MCF 10A (cell line): ENCODE measurements around the gene CEPT1. TPM values are rescaled to one million over a fixed set of nuclear protein-coding genes. Genes with fewer than 3 reads are reported as not detected.
A peak's percentile ranks its signal among the peaks of the same experiment; 100 is the strongest.

Source experiments
- BruUV-seq: library from RNA; stranded (reverse); fragments of 400-500 nt; replicated peaks from 2 replicates; lab custom pipeline; 2021; lab: Mats Ljungman, UMichigan
- CTCF ChIA-PET: fragments of 300-600 bp; sonication (Branson Sonifier 250); formaldehyde crosslinking; extraction: SDS; loops from one replicate; lab custom pipeline; 2021; ENCODE audit warnings: antibody characterized with exemption, inconsistent platforms; lab: Yijun Ruan, JAX
- POLR2A ChIA-PET: fragments of 300-600, 350-650 bp; sonication (Branson Sonifier 250); formaldehyde crosslinking; extraction: SDS; loops from one replicate; lab custom pipeline; 2020; ENCODE audit warnings: antibody characterized with exemption, inconsistent platforms; lab: Yijun Ruan, JAX
- DNase-seq: peaks from one replicate; pipeline ENCODE4 v3.0.0-alpha.2; 2018; ENCODE audit not compliant: unreplicated experiment
- H3K27ac Mint-ChIP-seq: one replicate; pipeline ENCODE4 v1.8.0; 2022; ENCODE audit warnings: mild to moderate bottlenecking, low read depth, mixed read lengths; ENCODE audit not compliant: unreplicated experiment
- H3K27me3 Mint-ChIP-seq: one replicate; pipeline ENCODE4 v1.8.0; 2022; ENCODE audit warnings: mixed read lengths; ENCODE audit not compliant: insufficient read depth, unreplicated experiment
- H3K36me3 Mint-ChIP-seq: one replicate; pipeline ENCODE4 v1.8.0; 2022; ENCODE audit warnings: mild to moderate bottlenecking, moderate library complexity, mixed read lengths; ENCODE audit not compliant: insufficient read depth, unreplicated experiment
- H3K4me1 Mint-ChIP-seq: one replicate; pipeline ENCODE4 v1.8.0; 2022; ENCODE audit warnings: mixed read lengths; ENCODE audit not compliant: insufficient read depth, unreplicated experiment
- H3K4me3 Mint-ChIP-seq: one replicate; pipeline ENCODE4 v1.8.0; 2022; ENCODE audit warnings: mild to moderate bottlenecking, moderate library complexity, mixed read lengths; ENCODE audit not compliant: unreplicated experiment
- H3K9me3 Mint-ChIP-seq: one replicate; pipeline ENCODE4 v1.8.0; 2022; ENCODE audit warnings: mixed read lengths; ENCODE audit not compliant: unreplicated experiment
- intact Hi-C: fragments of 100-400 bp; cut with micrococcal nuclease; formaldehyde crosslinking; loops from 2 replicates; pipeline ENCODE4 v1.14.1; 2022
- total RNA-seq: library from RNA; stranded (reverse); gene quantifications from 2 replicates; pipeline ENCODE4 v1.2.3, GENCODE V29; 2022
- TF ChIP-seq, protein P1 (sequence below): fragments of 200-600 bp; IDR thresholded peaks from one replicate; pipeline ENCODE4 v1.8.0; 2022; ENCODE audit warnings: antibody characterized with exemption, mild to moderate bottlenecking; ENCODE audit not compliant: unreplicated experiment

The CEPT1 gene
- total RNA-seq, 1 experiment from 2014 or later: 45.0 TPM

GRCh38 chr1:111203681-111204200 lies 63.7 kb downstream of the CEPT1 start:
- H3K4me3 Mint-ChIP-seq: peak overlapping the region; percentile 63
- BruUV-seq: no TSS peak
- CTCF ChIA-PET: interaction anchor here (1.2 kb wide), 1 partner anchor 19 kb away, joined by 3 read pairs; no protein-coding TSS in a partner anchor
- H3K27ac Mint-ChIP-seq: peak overlapping the region; percentile 67
- peak; percentile 31 for DNase-seq
- H3K9me3 Mint-ChIP-seq: no peaks in the 10 kb centered on the region
- no peaks in the 10 kb centered on the region for H3K36me3 Mint-ChIP-seq
- intact Hi-C loops: no loop called here
- H3K4me1 Mint-ChIP-seq: peaks cover 14% of the 10 kb centered on the region
- TF ChIP-seq, protein P1, sequence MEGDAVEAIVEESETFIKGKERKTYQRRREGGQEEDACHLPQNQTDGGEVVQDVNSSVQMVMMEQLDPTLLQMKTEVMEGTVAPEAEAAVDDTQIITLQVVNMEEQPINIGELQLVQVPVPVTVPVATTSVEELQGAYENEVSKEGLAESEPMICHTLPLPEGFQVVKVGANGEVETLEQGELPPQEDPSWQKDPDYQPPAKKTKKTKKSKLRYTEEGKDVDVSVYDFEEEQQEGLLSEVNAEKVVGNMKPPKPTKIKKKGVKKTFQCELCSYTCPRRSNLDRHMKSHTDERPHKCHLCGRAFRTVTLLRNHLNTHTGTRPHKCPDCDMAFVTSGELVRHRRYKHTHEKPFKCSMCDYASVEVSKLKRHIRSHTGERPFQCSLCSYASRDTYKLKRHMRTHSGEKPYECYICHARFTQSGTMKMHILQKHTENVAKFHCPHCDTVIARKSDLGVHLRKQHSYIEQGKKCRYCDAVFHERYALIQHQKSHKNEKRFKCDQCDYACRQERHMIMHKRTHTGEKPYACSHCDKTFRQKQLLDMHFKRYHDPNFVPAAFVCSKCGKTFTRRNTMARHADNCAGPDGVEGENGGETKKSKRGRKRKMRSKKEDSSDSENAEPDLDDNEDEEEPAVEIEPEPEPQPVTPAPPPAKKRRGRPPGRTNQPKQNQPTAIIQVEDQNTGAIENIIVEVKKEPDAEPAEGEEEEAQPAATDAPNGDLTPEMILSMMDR: no peak
- POLR2A ChIA-PET: interaction anchor here (1.2 kb wide), 1 partner anchor 64 kb away, joined by 3 read pairs; the partner anchor contains the start of genes CEPT1 and DRAM2
- H3K27me3 Mint-ChIP-seq: peaks cover 9% of the 10 kb centered on the region

DNA sequence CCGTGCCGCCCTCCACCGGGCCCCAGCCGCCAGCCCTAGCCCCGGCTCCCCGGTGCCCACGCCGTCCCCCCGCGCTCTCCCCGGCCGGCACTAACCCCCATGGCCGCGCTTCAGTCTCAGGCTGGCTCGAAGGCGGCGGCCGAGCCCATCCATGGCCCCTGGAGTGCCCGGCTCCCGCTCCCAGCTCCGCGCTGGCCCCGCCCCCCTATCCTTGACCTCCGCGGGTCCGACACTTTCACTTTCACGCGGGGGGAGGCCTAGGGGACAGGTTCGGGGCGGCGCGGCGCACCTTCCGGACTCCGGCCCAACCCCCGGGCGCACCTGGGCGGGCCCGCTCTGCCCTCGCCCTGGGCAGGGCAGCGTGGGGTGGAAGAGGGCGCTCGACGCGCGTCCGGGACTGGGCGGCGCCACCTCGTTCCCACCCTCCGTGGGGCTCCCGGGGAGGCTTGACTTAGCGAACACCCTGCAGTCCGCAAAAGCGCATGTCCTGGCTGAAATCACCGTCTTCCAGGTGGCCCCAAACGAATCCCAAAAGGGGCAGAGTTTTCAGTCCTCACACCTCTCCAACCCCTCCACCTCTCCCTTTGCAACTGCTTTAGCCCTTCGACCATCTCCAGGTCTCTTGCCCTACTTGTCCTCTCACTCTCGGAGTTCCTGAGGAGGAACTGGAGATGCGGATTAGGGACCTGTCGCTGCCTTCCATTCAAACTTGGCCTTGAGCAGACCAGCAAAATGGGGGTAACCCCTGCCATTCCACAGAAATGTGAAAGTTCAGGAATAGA lies 64.4 kb downstream of the CEPT1 start:
- ChIA-PET POLR2A (interaction anchor here (1.2 kb wide), 1 partner anchor 65 kb away, joined by 3 read pairs; the partner anchor contains the start of genes CEPT1 and DRAM2), CTCF (interaction anchor here (1.2 kb wide), 1 partner anchor 19 kb away, joined by 3 read pairs; no protein-coding TSS in a partner anchor)
- Mint-ChIP-seq H3K4me1 (peaks cover 14% of the 10 kb centered on the region), H3K4me3 (peak overlapping the region; percentile 63), H3K27me3 (peaks cover 12% of the 10 kb centered on the region), H3K9me3 (no peaks in the 10 kb centered on the region), H3K27ac (no peak overlapping the region), H3K36me3 (no peaks in the 10 kb centered on the region)
- TF ChIP-seq, protein P1: no peak
- no peak for DNase-seq
- intact Hi-C loops: no loop called here
- BruUV-seq: no TSS peak

DNA sequence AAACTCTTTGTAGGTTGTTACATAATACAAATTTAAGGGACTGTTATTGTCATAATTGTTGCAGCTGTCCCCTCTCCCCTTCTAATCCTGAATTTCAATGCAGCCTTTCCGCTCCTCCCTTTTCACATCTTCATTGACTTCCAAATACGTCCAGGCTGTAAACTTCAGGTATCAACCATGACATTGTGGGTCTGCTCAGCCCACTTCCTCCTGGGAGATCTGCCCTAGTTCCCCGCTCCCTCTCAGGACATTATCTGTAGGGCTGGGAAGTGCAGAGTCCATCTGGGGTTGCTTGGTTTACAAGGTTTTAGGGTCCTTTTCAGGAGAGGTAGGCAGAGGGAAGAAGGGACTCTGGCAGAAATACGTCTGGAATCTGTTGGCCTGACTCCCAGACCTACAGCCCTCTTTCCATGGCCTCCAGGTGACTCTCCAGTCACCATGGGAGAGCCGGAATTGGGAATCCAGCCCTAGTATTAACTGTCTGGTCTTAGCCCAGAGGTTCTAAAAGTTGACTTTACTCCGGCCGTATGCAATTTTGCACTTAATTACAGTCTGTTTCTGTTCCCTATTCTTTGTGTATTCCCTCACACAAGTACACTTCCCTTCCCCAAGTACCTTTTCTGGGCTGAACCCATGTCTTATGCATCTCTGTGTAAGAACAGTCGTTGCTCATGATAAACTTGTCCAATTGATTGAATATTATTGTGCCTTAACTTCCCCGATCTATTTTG lies 65.1 kb downstream of the CEPT1 start:
- TF ChIP-seq, protein P1: no peak
- H3K27ac Mint-ChIP-seq: no peak overlapping the region
- H3K36me3 Mint-ChIP-seq: no peaks in the 10 kb centered on the region
- intact Hi-C loops: no loop called here
- no peaks in the 10 kb centered on the region for H3K9me3 Mint-ChIP-seq
- peaks cover 9% of the 10 kb centered on the region for H3K4me1 Mint-ChIP-seq
- H3K27me3 Mint-ChIP-seq: peaks cover 12% of the 10 kb centered on the region
- no peak for DNase-seq
- POLR2A ChIA-PET: no interaction called here
- CTCF ChIA-PET: interaction anchor here (1.2 kb wide), 1 partner anchor 18 kb away, joined by 3 read pairs; no protein-coding TSS in a partner anchor
- BruUV-seq: no TSS peak
- H3K4me3 Mint-ChIP-seq: peak overlapping the region; percentile 63

GRCh38 chr1:111205714-111206050 lies 65.7 kb downstream of the CEPT1 start:
- peaks cover 5% of the 10 kb centered on the region for H3K4me1 Mint-ChIP-seq
- peaks cover 12% of the 10 kb centered on the region for H3K27me3 Mint-ChIP-seq
- H3K9me3 Mint-ChIP-seq: no peaks in the 10 kb centered on the region
- ChIA-PET POLR2A (no interaction called here), CTCF (interaction anchor here (2.1 kb wide), 1 partner anchor 17 kb away, joined by 17 read pairs; no protein-coding TSS in a partner anchor)
- peak; percentile 40 for DNase-seq
- no peak overlapping the region for H3K4me3 Mint-ChIP-seq
- TF ChIP-seq, protein P1: no peak
- no TSS peak for BruUV-seq
- H3K36me3 Mint-ChIP-seq: no peaks in the 10 kb centered on the region
- intact Hi-C loops: no loop called here
- H3K27ac Mint-ChIP-seq: no peak overlapping the region
